DMS53 (cell line): ENCODE results near the gene TTPAL.

Source experiments
- DNase-seq: peaks from one replicate; lab custom pipeline; 2025; lab: John Stamatoyannopoulos, UW

The TTPAL gene, protein sequence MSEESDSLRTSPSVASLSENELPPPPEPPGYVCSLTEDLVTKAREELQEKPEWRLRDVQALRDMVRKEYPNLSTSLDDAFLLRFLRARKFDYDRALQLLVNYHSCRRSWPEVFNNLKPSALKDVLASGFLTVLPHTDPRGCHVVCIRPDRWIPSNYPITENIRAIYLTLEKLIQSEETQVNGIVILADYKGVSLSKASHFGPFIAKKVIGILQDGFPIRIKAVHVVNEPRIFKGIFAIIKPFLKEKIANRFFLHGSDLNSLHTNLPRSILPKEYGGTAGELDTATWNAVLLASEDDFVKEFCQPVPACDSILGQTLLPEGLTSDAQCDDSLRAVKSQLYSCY

DNA sequence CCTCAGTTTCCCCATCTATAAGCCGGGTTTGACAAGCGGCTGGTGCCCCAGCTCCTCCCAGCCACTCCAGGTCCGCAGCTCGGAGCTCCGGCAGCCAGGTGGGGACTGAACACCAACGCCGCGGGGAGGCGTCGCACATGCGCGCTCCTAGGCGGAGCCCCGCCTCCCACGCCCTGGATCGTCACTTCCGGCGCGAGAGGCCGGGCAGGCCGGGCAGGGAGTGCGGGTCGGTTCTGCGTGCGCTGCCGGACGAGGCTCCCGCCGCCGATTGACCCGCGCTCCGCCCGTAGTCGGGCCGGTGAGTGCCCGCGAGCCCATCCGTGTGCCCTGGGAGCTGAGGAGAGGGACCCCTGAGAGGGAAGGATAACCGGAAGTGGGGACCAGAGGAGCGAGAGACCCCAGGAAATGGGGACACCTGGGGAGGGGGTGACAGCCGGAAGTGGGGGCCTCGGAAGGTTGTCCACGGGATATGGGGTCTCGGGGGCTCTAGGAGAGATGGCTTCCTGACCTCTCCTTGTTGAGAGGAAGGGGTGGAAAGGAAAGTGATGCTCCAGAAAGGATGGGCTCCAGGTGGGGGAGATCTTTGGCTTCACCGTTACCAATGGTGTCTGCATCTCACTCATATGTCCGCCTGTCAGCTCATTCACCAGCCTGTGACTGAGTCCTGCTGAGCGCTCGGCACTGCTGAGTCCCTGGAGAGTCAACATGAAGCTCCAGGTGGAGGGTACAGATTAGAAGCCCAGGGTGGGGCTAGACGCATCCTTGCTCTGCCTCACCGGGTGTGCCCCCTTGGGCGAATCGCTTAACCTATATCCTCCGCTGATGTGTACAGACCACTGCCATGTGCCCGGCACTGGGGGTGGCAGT lies at the start of gene TTPAL:
TSS of gene TTPAL (plus strand) at position 181 of the 867 bp plus-strand sequence. CDS start 4,126 bp downstream, outside the sequence.
- peak; percentile 98 for DNase-seq

DNA sequence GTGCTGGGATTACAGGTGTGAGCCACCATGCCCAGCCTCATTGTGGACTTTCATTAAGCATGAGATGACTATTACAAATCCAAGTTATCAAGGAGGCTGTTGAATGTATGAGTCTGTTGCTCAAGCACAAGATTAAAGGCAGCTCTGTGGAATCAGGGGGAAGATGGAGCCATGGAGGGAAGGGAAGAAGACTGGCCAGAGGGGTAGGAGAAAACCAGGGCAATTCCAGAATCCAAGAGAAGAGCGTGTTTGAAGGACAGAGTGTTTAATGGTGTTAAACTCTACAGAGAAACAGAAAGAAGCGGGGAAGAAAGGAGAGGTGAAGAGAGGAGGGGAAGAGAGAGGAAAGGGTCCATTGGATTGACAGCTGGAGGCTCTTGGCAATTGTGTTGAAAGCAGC lies 49.8 kb upstream of the TTPAL start:
- DNase-seq = no peak

DNA sequence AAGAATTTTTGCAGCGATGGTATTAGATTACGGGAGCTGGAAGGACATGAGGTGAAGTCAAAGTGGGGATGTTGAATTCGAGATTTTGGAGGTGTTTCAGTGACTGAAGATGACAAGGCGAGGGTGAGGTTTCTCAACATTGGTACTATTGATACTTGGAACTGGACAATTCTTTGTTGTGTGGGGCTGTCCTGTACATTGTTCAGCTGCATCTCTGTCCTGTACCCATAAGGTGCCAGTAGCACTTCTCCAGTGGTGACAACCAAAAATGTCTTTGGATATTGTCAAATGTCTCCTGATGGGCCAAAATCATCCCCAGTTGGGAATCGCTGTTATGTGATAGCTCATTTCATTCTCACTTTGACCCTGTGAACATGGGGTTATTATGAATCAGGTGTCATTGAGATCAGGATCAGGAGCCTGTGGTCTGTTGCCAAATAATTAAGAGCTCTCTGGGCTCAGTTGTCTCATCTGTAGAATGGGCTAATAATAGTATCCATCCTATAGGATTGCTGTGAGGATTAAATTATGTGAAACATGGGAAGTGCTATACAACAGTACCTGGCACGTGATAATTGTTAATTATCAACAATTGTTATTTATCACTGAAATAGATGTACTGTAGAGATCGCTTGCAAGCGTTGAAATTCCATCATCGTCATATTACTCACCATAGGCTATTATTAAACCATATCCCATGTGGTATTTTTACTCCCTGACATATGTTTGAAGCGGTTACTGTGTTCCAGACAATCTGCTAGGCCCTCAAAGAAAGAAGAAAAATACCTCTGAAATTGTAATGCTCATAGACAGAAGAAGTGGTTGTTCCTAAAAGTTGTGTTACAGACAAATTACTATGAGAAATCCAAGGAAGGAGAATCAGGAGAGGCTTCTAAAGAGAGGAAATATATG lies 48.5 kb upstream of the TTPAL start:
- DNase-seq = no peak

DNA sequence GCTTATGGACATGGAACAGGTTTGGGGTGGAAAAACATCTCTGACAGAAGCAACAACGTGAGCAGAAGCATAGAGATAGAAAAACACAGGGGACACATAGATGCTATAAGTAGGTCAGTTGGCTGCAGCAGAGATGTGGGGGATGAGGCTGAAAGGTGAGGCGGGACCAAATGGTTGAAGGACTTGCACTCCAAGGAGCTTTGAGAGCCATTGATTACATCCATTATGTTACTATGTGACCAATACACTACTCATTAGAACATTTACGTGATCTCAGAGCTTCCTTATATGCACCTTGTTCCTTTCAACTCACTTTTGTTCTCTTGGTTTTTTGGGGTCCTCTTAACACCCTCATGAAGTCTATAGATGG lies 47.9 kb upstream of the TTPAL start:
- no peak for DNase-seq

DNA sequence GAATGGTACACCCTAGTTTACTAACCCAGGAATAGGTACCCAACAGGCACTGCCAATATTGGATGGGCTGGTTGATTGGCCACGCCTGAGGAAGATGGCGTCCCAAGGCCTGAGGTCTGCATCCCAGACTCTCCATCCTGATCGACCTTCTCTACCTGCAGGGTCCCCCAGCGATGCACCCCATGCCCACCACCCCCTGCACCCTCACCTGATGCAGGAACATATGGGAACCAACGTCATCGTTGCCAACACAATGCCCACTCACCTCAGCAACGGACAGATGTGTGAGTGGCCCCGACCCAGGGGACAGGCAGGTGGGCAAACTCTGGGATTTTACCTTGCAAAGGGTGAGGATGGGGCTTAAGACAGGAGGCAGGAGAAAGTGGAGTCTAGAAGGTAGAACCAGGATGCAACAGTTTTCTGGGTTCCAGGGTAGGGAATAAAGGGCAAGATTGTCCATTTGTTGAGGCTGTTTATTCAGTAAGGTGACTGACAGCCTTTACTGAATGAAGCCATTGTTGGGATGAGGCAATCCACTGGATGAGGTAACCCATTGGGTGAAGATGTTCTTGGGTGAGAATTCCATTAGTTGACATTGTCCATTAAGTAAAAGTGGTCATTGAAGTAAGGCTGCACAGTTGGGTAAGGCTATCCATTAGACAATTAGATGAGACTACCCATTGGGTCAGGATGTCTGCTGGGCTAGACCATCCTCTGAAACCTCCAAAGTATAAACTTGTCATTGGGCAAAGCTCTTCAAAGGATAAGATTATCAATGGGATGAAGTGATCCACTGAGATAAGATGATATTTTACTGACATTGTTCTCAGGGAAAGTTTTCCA lies 47.3 kb upstream of the TTPAL start:
- no peak for DNase-seq

DNA sequence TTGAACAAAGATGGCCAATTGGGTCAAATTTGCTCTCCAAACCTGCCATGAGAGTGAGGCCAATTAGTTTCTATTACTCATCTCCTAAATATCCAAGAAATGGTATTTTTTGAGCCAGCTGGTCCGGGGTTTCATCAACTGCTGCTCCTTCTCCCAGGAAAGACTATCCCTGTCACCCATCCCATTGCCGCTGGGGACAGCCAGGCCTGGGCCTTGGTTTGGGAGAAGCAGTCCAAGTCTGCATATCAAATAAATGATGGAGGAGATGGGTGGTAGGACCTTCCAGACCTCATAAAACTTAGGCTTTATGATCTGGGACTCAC lies 46.7 kb upstream of the TTPAL start:
- DNase-seq = no peak

DNA sequence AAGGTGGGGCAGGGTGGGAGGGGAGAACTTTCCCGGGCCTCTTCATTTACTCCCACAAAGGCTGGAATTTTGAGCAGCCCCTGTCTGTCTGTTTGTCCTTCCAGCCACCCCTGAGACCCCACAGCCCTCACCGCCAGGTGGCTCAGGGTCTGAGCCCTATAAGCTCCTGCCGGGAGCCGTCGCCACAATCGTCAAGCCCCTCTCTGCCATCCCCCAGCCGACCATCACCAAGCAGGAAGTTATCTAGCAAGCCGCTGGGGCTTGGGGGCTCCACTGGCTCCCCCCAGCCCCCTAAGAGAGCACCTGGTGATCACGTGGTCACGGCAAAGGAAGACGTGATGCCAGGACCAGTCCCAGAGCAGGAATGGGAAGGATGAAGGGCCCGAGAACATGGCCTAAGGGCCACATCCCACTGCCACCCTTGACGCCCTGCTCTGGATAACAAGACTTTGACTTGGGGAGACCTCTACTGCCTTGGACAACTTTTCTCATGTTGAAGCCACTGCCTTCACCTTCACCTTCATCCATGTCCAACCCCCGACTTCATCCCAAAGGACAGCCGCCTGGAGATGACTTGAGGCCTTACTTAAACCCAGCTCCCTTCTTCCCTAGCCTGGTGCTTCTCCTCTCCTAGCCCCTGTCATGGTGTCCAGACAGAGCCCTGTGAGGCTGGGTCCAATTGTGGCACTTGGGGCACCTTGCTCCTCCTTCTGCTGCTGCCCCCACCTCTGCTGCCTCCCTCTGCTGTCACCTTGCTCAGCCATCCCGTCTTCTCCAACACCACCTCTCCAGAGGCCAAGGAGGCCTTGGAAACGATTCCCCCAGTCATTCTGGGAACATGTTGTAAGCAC lies 46.0 kb upstream of the TTPAL start:
- no peak for DNase-seq

DNA sequence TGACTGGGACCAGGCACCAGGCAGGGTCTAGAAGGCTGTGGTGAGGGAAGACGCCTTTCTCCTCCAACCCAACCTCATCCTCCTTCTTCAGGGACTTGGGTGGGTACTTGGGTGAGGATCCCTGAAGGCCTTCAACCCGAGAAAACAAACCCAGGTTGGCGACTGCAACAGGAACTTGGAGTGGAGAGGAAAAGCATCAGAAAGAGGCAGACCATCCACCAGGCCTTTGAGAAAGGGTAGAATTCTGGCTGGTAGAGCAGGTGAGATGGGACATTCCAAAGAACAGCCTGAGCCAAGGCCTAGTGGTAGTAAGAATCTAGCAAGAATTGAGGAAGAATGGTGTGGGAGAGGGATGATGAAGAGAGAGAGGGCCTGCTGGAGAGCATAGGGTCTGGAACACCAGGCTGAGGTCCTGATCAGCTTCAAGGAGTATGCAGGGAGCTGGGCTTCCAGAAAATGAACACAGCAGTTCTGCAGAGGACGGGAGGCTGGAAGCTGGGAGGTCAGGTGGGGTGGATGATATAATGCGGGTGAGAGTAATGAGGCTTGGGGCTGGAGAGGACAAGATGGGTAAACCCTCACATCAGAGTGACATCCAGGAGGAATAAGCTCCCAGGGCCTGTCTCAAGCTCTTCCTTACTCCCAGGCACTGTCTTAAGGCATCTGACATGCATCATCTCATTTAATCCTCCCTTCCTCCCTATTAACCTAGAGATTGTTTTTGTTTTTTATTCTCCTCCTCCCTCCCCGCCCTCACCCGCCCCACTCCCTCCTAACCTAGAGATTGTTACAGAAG lies 45.2 kb upstream of the TTPAL start:
- DNase-seq = no peak

DNA sequence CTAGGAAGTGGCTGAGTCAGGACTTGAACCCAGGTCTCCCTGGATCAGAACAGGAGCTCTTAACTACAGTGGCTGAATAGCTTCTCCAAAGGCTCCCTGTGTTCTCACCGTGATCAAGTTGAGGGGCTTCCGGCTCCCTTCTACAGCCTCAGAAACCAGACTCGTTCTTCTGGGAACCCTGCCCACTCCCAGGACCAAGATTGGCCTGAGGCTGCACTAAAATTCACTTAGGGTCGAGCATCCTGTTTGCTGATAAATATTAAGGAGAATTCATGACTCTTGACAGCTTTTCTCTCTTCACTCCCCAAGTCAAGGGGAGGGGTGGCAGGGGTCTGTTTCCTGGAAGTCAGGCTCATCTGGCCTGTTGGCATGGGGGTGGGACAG lies 44.6 kb upstream of the TTPAL start:
- no peak for DNase-seq

DNA sequence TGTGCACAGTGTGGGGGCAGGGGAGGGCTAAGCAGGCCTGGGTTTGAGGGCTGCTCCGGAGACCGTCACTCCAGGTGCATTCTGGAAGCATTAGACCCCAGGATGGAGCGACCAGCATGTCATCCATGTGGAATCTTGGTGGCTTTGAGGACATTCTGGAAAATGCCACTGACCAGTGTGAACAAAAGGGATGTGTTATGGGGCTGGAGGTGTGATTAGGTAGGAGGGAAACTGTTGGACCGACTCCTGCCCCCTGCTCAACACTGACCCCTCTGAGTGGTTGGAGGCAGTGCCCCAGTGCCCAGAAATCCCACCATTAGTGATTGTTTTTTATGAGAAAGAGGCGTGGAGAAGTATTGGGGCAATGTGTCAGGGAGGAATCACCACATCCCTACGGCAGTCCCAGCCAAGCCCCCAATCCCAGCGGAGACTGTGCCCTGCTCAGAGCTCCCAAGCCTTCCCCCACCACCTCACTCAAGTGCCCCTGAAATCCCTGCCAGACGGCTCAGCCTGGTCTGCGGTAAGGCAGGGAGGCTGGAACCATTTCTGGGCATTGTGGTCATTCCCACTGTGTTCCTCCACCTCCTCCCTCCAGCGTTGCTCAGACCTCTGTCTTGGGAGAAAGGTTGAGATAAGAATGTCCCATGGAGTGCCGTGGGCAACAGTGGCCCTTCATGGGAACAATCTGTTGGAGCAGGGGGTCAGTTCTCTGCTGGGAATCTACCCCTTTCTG lies 44.0 kb upstream of the TTPAL start:
- no peak for DNase-seq

DNA sequence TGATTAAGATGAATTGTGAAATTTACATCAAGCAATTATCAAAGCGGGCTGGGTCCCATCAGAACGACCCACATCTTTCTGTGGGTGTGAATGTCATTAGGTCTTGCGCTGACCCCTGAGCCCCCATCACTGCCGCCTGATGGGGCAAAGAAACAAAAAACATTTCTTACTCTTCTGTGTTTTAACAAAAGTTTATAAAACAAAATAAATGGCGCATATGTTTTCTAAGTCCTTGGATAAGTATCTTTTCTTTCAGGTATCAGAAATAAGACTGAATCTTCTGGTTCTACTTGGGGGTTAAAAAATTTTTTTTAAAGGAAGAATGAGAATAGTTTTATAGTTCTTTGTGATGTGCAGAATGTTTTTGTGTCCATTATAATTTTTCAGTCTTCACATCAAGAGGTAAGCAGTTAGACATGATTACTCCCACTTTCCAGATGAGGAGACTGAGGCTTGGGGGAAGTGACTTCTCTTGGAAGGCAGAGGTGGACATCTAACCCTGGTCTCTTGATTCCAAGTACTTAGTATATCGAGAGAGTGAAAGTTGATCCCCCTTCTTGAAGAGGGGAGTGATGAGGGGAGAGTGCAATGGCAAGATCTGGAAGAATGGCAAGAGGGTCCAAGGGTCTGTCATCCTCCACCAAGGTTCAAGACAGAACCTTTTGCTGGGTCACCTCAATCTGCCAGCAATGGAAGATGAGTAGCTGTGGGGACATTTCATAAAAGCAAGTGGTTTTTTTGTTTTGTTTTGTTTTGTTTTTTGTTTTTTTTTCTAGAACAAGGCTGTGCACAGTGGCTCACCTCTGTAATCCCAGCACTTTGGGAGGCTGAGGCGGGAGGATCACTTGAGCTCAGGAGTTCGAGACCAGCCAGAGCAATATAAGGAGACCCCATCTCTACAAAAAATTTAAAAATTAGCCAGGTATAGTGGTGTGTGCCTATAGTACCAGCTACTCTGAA lies 42.8 kb upstream of the TTPAL start:
- no peak for DNase-seq

DNA sequence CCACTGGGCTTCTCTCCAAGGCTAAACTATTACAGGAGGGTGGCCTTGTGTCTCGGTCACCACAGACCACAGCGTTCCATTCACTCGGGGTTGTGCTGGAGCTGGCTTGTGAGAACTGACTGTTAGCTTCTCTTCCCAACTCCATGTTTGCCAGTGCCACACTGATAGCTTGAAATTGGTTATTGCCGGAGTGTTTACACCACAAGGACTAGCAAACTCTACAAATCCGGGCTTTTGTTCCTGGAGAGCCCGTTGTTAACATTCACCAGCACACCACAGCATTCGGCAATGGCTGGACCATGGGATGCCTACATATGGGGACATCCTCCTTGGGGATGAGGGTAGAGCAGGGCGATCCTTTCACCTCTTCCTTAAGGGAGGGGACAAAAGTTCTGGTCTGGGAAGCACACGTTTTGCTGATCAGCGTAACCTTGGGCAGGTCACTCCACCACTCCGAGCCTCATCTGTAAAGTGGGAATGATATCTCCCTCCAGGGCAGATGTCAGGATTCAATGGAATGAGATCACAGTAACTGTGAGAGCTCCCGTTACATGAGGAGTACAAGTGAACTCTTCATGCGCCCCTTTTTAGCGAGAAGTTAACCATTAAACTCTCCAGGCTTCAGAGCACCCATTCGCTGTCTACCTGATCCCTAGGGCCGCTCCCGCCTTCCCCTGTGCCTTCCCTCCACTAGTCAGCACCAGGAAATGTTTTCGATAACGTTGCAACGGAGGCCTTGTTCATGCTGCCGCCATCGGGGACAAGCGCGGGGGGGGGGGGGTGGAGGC lies 41.7 kb upstream of the TTPAL start:
- DNase-seq = peak; percentile 80

DNA sequence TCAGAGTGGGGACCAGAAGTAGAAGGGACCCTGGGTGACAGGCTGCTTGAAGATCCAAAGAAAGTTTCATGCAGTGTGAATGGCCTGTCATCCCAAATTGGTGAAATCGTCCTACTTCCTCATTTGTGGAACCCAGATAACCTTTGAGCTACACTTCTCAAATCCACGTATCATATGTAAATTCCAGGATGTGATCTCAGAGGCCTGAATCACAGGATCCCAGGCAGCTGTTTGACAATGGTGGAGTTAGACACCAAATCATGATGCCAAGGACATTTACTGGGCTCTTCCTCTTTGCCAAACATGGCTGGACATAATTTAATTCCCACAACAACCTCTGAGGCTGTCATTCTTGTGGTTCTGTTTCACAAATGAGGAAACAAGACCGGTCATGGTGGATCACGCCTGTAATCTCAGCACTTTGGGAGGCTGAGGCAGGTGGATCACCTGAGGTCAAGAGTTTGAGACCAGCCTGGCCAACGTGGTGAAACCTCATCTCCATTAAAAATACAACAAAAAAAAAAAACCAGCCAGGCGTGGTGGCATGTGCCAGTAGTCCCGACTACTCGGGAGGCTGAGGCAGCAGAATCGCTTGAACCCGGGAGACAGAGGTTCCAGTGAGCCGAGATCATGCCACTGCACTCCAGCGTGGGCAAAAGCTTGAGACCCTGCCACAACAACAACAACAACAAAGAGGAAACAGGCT lies 39.9 kb upstream of the TTPAL start:
- DNase-seq = peak; percentile 26

DNA sequence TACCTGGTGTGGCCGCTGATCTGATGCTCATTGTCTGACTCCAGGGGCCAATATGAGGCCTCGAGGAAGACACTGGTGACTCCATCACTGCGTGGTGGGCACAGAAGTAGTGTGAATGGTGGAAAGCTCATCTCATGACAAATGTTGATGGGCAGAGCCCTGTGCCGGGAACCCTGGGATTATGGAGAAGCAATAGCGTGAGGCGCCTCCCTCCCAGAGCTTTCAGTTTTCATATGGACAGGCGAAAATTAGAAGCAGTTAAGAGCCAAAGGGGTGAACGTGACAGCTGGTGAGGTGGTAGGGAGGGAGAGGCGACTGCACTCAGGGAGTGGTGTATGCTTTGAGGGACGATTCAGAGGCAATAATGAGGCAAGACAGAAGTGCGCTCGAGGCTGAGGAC lies 39.3 kb upstream of the TTPAL start:
- no peak for DNase-seq

DNA sequence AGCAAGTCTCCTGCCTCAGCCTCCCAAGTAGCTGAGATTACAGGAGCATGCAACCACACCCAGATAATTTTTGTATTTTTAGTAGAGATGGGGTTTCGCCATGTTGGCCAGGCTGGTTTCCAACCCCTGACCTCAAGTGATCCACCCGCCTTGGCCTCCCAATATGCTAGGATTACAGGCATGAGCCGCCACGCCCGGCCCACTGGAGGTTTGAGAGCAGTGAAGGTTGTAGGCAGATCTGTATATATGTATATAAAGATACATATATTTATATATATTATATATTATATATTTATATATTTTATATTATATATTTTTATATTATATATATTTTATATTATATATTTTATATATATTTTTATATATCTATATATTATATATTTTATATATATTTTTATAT lies 38.2 kb upstream of the TTPAL start:
- DNase-seq = no peak

DNA sequence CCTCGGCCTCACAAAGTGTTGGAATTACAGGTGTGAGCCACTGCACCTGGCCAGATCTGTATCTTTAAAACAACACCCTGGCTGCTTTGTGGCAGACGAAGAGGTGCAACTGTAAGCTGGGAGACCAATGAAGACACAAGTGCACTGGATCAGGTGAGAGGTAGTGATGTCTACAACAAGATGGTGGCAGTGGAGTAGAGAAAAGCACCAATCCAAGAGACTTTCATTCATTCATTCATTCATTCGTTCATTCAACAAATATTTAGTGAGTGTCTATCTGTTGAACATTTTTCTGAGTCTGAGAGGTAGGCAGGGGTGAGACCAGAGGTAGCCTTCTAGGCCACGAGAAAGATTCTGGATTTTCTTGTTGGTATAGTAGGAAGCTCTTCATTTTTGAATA lies 36.9 kb upstream of the TTPAL start:
- DNase-seq = no peak
